Endodermal cell (in vitro differentiated cells): Measurements from ENCODE around the gene ENG. TPM values are rescaled to one million over a fixed set of nuclear protein-coding genes. Genes with fewer than 3 reads are reported as not detected.

Source experiments
- DNase-seq: peaks from one replicate; pipeline ENCODE4 v3.0.0-alpha.2; 2017
- H3K27ac ChIP-seq: 2 replicates; pipeline ENCODE4 v1.5.1; 2013; ENCODE audit warnings: mild to moderate bottlenecking, low read depth, low read length, moderate library complexity
- H3K27me3 ChIP-seq: 2 replicates; pipeline ENCODE4 v1.6.1; 2013; ENCODE audit warnings: mild to moderate bottlenecking, low read length, moderate library complexity; ENCODE audit not compliant: insufficient read depth, control insufficient read depth, poor library complexity, severe bottlenecking
- H3K36me3 ChIP-seq: 2 replicates; pipeline ENCODE4 v1.7.0; 2013; ENCODE audit warnings: mild to moderate bottlenecking, low read length, moderate library complexity; ENCODE audit not compliant: control insufficient read depth, insufficient read depth
- H3K4me1 ChIP-seq: one replicate; pipeline ENCODE4 v1.7.0; 2013; ENCODE audit warnings: low read length; ENCODE audit not compliant: control insufficient read depth, insufficient read depth
- H3K4me3 ChIP-seq: 2 replicates; pipeline ENCODE4 v1.5.1; 2013; ENCODE audit warnings: mild to moderate bottlenecking, low read length, moderate library complexity
- H3K9ac ChIP-seq: 2 replicates; pipeline ENCODE4 v1.6.1; 2013; ENCODE audit warnings: mild to moderate bottlenecking, low read length, moderate library complexity; ENCODE audit not compliant: poor library complexity, severe bottlenecking; ENCODE audit errors: extremely low read depth
- H3K9me3 ChIP-seq: 2 replicates; pipeline ENCODE4 v1.6.1; 2013; ENCODE audit warnings: mild to moderate bottlenecking, low read length, moderate library complexity; ENCODE audit not compliant: control insufficient read depth
- H3K27ac Mint-ChIP-seq: 2 replicates; pipeline ENCODE4 v1.8.0; 2020; ENCODE audit warnings: mixed read lengths
- H3K27me3 Mint-ChIP-seq: 2 replicates; pipeline ENCODE4 v1.8.0; 2021; ENCODE audit warnings: mild to moderate bottlenecking, mixed read lengths; ENCODE audit not compliant: insufficient read depth
- H3K36me3 Mint-ChIP-seq: 2 replicates; pipeline ENCODE4 v1.8.0; 2020; ENCODE audit warnings: low read depth, mixed read lengths
- H3K4me1 Mint-ChIP-seq: 2 replicates; pipeline ENCODE4 v1.8.0; 2020; ENCODE audit warnings: mixed read lengths
- H3K4me3 Mint-ChIP-seq: 2 replicates; pipeline ENCODE4 v1.8.0; 2020; ENCODE audit warnings: mild to moderate bottlenecking, moderate library complexity, mixed read lengths
- H3K9me3 Mint-ChIP-seq: 2 replicates; pipeline ENCODE4 v1.8.0; 2020; ENCODE audit warnings: mild to moderate bottlenecking, mixed read lengths
- WGBS, 2 experiments: methylation state at CpG; one replicate each; pipeline versions ENCODE4 v1.1.5 to v1.1.7; 2013; ENCODE audit warnings: missing lambda C conversion rate in 2 of 2, mixed read lengths in 1 of 2; ENCODE audit not compliant: insufficient coverage in 1 of 2, insufficient read length in 1 of 2; 5-methylcytosine and 5-hydroxymethylcytosine counted together
- total RNA-seq, 2 donors: library from RNA; stranded (reverse); fragmentation: NEBNext Ultra II Directional in 1 of 2; extraction: Animal tissue kit (Norgen Biotek cat#: 25700) in 1 of 2; gene quantifications; 2 replicates in 1 of 2; 3 replicates in 1 of 2; pipeline ENCODE4 v1.2.1, GENCODE V29; 2021
- TF ChIP-seq, protein P1 (sequence below): fragments of 200-600 bp; sonication (generic); conservative IDR thresholded peaks from 2 replicates; pipeline ENCODE4 v1.5.0; 2021; ENCODE audit warnings: antibody characterized with exemption, mild to moderate bottlenecking

The ENG gene
- total RNA-seq, 2 donors from 2014 or later = 2.2 to 2.4 TPM

DNA sequence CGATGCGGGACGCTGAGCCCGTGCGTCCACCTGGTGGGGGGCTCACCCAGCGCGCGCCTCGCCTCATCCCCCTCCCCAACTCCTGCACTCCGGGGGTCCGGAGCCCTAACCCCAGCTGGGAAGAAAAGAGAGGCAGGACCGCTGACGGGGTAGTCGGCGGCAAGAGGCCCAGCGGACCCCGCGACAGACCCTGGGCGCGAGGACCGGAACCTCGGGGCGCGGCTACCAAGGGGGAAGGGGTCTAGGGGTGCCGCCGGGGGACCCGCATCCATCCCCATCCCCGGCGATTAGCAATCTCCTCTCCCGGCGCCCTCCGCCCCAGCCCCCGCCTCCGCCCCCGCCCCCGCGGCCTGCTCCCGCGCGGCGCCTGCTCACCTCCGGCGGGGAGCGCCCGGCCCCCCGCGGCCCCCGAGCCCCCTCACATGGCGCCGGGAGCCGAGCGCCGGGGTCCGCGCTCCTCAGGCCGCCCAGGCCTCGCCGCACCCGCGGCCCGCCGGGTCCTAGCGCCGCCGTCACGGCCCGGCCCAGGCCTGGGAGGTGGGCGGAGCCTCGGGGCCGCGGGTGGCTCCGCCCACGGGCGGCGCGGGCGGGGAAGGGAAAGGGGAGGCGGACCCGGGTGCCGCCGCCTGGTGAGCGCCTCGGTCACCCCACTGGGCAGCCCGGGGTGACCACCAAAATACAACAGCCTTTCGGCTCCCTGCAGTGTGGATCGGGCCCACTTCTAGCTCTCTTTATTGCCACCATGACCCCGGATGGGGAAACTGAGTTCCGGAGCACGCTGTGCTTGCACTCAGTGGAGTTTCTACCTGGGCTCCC is 44.9 kb upstream of the ENG start, which contains the start of gene ST6GALNAC6:
Gene ST6GALNAC6, minus strand, starts transcription at position 476 of the 816 bp plus-strand sequence. CDS start 1,622 bp downstream, outside the sequence.
- Histone ChIP-seq H3K9ac (peak within 1 kb of the TSS; percentile 60), H3K36me3 (peaks cover 20% of the 10 kb centered on the region), H3K27ac (no peak within 1 kb of the TSS), H3K27me3 (no peaks in the 10 kb centered on the region), H3K4me1 (peaks cover 4% of the 10 kb centered on the region), H3K4me3 (peak within 1 kb of the TSS; percentile 82), H3K9me3 (peaks cover 9% of the 10 kb centered on the region)
- H3K36me3 Mint-ChIP-seq = peaks cover 24% of the 10 kb centered on the region
- no peaks in the 10 kb centered on the region for H3K27me3 Mint-ChIP-seq
- peak within 1 kb of the TSS; percentile 77 for H3K27ac Mint-ChIP-seq
- TF ChIP-seq, protein P1, sequence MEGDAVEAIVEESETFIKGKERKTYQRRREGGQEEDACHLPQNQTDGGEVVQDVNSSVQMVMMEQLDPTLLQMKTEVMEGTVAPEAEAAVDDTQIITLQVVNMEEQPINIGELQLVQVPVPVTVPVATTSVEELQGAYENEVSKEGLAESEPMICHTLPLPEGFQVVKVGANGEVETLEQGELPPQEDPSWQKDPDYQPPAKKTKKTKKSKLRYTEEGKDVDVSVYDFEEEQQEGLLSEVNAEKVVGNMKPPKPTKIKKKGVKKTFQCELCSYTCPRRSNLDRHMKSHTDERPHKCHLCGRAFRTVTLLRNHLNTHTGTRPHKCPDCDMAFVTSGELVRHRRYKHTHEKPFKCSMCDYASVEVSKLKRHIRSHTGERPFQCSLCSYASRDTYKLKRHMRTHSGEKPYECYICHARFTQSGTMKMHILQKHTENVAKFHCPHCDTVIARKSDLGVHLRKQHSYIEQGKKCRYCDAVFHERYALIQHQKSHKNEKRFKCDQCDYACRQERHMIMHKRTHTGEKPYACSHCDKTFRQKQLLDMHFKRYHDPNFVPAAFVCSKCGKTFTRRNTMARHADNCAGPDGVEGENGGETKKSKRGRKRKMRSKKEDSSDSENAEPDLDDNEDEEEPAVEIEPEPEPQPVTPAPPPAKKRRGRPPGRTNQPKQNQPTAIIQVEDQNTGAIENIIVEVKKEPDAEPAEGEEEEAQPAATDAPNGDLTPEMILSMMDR = no peak
- peaks cover 5% of the 10 kb centered on the region for H3K9me3 Mint-ChIP-seq
- H3K4me1 Mint-ChIP-seq = peaks cover 16% of the 10 kb centered on the region
- 2 to 16% methylated on average over 13 to 86 of the region's 89 CpGs for WGBS, 2 experiments
- peak; percentile 84 for DNase-seq
- H3K4me3 Mint-ChIP-seq = peak within 1 kb of the TSS; percentile 77

DNA sequence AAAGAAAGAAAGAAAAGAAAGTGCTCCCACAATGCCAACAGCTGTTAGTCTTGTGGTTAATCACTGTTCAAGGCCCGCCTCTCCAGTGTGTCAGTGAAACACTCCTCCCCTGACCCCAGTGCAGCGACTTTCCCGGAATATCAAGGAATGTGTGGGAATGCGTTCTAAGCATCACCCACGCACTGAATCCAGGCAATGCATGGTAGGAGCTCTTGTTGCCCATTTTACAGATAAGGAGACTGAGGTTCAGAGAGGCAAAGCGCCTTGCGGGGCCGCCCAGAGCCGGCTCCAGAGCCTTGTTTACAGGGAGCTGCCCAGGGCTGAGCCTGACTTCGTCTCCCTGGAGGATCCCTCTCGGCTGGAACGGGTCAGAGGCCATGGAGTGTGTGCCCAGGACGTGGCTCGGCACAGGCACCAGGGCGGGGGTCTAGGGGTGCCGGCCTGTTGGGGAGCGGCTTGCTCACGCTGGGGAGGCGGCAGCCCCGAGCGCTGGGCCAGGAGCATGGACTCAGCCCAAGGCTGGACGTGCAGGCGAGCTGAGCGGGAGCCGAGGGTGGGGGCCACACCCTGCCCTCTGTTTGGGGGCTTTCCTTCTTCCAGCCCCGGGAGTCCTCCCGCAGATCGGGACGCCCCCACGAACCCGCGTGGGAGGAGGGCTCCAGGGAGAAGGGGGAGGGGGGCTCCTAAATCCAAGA is 44.1 kb upstream of the ENG start:
- H3K4me1 Mint-ChIP-seq = peaks cover 10% of the 10 kb centered on the region
- Histone ChIP-seq H3K9ac (peak overlapping the region; percentile 60), H3K9me3 (peaks cover 17% of the 10 kb centered on the region), H3K27me3 (no peaks in the 10 kb centered on the region), H3K4me1 (peaks cover 4% of the 10 kb centered on the region), H3K27ac (no peak overlapping the region), H3K4me3 (peak overlapping the region; percentile 79), H3K36me3 (peaks cover 27% of the 10 kb centered on the region)
- peaks cover 10% of the 10 kb centered on the region for H3K9me3 Mint-ChIP-seq
- WGBS, 2 experiments = 31 to 69% methylated on average over 9 to 32 of the region's 32 CpGs
- TF ChIP-seq, protein P1 = no peak
- H3K27ac Mint-ChIP-seq = peak overlapping the region; percentile 77
- DNase-seq = peak; percentile 73
- no peaks in the 10 kb centered on the region for H3K27me3 Mint-ChIP-seq
- peak overlapping the region; percentile 77 for H3K4me3 Mint-ChIP-seq
- peaks cover 31% of the 10 kb centered on the region for H3K36me3 Mint-ChIP-seq

DNA sequence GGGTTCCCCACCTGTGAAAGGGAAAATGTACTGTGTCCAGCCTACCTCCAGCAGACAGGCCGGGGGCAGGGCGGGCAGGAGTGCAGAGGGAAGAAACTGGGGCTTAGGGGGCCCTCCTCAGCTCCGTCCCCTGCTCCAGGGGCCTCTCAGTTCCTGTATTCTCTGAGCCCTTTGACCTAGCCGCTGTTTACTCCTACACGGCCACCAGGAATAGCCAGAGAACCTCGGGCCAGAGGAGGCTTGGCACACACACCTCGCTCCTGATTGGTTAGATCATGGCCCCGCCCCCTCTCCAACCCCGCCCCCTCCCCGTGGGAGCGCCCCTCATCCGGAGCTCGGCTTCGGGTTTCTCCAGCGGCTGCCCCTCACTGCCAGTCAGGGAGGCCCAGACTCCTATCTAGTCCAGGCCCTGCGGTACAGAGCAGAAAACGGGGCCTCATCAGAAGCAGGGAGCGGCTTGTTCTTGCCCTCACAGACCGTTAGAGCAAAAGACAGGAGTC is 42.8 kb upstream of the ENG start:
- Histone ChIP-seq H3K4me1 (peaks cover 4% of the 10 kb centered on the region), H3K9me3 (peaks cover 29% of the 10 kb centered on the region), H3K27me3 (no peaks in the 10 kb centered on the region), H3K9ac (no peak overlapping the region), H3K27ac (peak overlapping the region; percentile 36), H3K36me3 (peaks cover 40% of the 10 kb centered on the region), H3K4me3 (no peak overlapping the region)
- peaks cover 45% of the 10 kb centered on the region for H3K36me3 Mint-ChIP-seq
- DNase-seq = peak; percentile 98
- H3K4me3 Mint-ChIP-seq = peak overlapping the region; percentile 77
- peaks cover 23% of the 10 kb centered on the region for H3K9me3 Mint-ChIP-seq
- H3K27me3 Mint-ChIP-seq = no peaks in the 10 kb centered on the region
- H3K4me1 Mint-ChIP-seq = peaks cover 7% of the 10 kb centered on the region
- H3K27ac Mint-ChIP-seq = peak overlapping the region; percentile 79
- TF ChIP-seq, protein P1 = no peak
- 20 to 38% methylated on average over 6 to 17 of the region's 19 CpGs for WGBS, 2 experiments
